HUES48 (cell line): Measurements from ENCODE around the gene TNRC6B.

Experiments
- H3K27ac ChIP-seq: one replicate; pipeline ENCODE4 v1.7.0; 2013; ENCODE audit warnings: low read depth, low read length, inconsistent platforms
- H3K27me3 ChIP-seq: 2 replicates; pipeline ENCODE4 v1.6.1; 2013; ENCODE audit warnings: mild to moderate bottlenecking, low read length; ENCODE audit not compliant: control insufficient read depth, insufficient read depth
- H3K36me3 ChIP-seq: 2 replicates; pipeline ENCODE4 v1.6.1; 2013; ENCODE audit warnings: low read length; ENCODE audit not compliant: control insufficient read depth, insufficient read depth
- H3K4me1 ChIP-seq: 2 replicates; pipeline ENCODE4 v1.6.1; 2013; ENCODE audit warnings: mild to moderate bottlenecking, low read length; ENCODE audit not compliant: control insufficient read depth, insufficient read depth
- H3K4me3 ChIP-seq: 2 replicates; pipeline ENCODE4 v1.5.1; 2013; ENCODE audit warnings: mild to moderate bottlenecking, low read depth, low read length
- H3K9ac ChIP-seq: 2 replicates; pipeline ENCODE4 v1.6.1; 2013; ENCODE audit warnings: mild to moderate bottlenecking, low read depth, low read length, moderate library complexity
- H3K9me3 ChIP-seq: 2 replicates; pipeline ENCODE4 v1.6.1; 2013; ENCODE audit warnings: low read length; ENCODE audit not compliant: control insufficient read depth, insufficient read depth

Gene TNRC6B

GRCh38 chr22:40385036-40385782, 207.5 kb downstream of the TNRC6B start:
- Histone ChIP-seq H3K9ac (no peak overlapping the region), H3K9me3 (no peaks in the 10 kb centered on the region), H3K36me3 (no peaks in the 10 kb centered on the region), H3K27me3 (no peaks in the 10 kb centered on the region), H3K27ac (no peak overlapping the region), H3K4me1 (no peaks in the 10 kb centered on the region), H3K4me3 (no peak overlapping the region)
